ENCODE measurements around the gene NFXL1.

DNA sequence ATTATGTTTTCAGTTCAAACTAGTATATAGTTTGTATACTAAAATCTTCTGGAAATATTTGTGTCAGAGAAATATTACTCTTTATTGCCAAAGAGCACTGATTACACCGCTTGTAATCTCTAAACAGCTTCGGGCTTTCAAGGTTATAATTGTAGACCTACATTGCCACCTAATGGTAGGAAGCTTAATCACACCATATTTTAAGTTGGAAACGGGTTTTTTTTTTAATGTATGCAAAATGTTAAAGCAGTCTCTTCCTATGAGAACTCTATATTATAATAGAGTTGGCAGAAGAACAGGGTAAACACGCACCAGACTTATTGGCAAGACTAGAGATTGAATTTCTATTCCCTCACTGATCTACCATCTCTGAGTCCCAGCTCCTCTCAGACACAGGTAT is 19.5 kb upstream of the NFXL1 start:
- TF ChIP-seq, protein P1, sequence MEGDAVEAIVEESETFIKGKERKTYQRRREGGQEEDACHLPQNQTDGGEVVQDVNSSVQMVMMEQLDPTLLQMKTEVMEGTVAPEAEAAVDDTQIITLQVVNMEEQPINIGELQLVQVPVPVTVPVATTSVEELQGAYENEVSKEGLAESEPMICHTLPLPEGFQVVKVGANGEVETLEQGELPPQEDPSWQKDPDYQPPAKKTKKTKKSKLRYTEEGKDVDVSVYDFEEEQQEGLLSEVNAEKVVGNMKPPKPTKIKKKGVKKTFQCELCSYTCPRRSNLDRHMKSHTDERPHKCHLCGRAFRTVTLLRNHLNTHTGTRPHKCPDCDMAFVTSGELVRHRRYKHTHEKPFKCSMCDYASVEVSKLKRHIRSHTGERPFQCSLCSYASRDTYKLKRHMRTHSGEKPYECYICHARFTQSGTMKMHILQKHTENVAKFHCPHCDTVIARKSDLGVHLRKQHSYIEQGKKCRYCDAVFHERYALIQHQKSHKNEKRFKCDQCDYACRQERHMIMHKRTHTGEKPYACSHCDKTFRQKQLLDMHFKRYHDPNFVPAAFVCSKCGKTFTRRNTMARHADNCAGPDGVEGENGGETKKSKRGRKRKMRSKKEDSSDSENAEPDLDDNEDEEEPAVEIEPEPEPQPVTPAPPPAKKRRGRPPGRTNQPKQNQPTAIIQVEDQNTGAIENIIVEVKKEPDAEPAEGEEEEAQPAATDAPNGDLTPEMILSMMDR (conservative IDR thresholded peaks at IDR 0.05; ENCODE audit: low read length) = peak; percentile 84
- no peak for TF ChIP-seq EZH2phosphoT487 (IDR thresholded peaks at IDR 0.05; ENCODE audit: borderline replicate concordance)

Data from Loucy (cell line).